Measurements from ENCODE around the gene ERFE. TPM values are rescaled to one million over a fixed set of nuclear protein-coding genes. Genes with fewer than 3 reads are reported as not detected.
"Not testable (repeated sequence)": the region's sequence is repeated elsewhere in the genome, so short reads cannot be mapped to it uniquely, and the experiment has no call there.

ERFE gene
- total RNA-seq, 1 experiment from 2014 or later, result 15.3 TPM

DNA sequence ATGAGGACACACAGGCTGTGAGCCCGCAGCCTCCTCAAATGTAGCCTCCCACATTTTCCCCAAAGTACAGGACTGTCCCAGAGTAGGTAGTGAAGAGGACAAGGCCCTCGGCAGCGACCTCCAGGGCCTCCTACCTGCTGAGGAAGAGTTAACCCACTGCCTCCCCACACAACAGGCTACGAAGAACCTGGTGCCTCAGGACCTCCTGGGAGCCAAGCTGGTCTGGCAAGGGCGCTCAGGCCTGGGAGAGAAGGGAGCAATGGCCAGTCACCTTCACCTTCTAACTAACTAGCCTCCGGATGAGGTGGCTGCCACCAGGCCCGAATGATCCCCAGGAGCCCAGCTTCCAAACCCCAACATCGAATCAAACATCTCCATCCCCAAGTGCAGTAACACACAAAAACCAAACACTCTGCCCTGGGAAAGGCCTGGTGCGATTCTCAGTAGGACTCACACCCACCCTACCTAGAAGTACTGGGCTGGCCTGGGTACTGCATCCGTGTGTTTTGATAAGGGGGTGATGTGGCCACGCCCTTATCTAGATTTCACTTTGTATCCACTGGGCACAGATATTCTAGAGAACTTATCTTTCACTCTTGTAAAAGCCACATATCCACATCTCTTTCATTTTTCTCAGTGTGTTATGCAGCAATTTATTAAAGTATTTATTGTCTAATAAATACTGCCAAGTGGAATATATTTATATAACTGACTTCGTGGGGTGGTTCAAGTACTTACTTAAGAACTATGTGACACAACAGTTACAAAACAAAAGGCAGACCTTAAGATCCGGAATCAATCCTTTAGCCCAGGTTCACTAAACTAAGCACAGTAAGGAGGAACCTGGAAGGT lies 9.7 kb downstream of the ERFE start:
- DNase-seq (ENCODE audit: low read depth), result no peak

DNA sequence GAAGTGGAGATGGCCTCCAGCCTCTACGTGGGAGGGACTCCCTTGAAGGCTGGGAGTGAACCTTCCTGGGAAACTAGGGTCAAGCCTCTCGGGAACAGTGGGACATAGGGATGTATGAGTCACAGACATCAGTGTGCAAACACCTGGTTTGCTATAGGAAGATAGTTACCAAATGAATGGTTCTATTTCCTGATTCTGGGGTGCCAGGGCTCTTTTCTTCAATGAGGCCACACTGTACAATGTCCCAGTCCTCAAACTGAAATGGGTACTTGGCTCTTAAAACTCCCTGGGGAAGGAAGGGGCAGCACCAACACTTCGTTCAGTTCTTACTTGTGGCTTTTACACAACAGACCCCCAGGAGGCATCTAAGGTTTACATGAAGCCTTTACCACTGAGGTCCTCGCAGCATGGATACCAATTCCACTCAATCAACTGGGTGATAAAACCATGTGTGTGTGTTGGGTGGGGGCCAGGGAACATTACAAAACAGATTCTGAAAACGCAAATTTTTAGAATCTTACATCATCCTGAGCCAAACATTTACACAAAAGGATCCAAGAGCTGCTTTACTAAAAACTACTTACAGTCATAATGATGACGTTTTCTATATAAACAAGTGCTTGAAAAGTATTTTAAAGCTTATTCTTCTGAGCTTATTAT lies 10.4 kb downstream of the ERFE start:
- peak; percentile 63 for DNase-seq (ENCODE audit: low read depth)

DNA sequence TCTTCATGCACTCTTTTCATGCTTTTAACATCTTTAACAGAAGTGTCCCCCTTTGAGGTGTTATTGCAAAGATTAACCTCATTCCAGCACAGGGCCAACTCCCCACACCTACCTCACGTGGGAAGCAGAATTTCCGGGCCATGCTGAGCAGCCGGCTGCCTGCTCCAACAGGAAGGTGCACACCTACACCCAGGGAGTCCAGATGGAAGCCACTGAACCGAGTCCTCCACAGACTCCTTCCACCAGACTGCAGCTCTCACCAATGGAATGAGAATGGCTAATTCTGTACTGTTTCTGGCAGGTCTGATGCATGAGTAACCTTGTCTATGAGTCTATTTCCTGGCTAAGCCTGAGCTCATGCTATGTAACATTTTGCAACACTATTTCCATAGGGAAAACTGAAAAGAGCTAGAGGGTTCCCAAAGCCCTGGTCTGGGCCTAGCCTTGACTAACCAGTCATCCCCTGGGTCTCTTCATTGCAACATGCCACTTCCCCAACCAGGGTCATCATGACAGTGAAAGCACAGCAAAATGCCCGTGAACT lies 11.0 kb downstream of the ERFE start:
- DNase-seq (ENCODE audit: low read depth), result peak; percentile 97

DNA sequence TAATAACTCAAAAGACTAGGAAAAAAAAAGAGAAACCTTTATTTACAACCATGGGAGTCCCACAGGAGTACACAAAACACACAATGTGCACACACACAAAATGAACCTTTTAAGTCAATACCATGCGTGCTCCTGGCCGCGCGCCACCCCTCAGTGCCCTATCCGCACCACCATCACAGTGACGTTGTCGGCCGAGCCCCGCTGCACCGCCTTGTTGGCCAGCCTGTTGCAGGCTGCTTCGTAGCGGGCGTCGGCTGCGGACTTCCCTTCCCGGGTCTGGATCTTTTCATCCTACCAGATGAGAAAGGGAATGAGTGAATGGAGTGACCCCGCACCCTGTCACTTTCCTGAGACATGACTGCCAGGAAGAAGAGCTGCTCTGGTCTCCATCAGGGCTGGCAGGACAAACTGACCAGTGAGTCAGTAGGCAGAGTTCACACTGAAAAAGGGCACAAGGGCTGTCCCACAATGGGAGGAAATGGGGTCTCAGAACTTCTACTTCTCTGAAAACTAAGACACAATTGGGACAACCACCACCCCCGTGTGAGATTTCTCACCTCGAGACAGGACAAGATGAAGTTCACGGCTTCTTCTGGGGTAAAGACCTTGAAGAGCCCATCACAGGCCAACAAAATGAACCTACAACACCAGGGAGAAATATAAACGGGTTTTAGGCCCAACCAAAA lies 11.8 kb downstream of the ERFE start:
- DNase-seq (ENCODE audit: low read depth), result no peak

DNA sequence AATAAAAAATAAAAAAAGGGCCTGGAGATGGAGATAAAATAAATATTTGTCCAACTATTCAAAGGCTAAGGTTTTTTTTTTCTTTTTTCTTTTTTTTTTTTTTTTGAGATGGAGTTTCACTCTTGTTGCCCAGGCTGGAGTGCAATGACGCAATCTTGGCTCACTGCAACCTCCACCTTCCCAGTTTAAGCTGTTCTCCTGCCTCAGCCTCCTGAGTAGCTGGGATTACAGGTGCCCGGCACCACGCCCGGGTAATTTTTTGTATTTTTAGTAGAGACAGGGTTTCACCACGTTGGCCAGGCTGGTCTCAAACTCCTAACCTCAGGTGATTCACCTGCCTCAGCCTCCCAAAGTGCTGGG lies 12.3 kb downstream of the ERFE start:
- not testable (repeated sequence) for DNase-seq (ENCODE audit: low read depth)

DNA sequence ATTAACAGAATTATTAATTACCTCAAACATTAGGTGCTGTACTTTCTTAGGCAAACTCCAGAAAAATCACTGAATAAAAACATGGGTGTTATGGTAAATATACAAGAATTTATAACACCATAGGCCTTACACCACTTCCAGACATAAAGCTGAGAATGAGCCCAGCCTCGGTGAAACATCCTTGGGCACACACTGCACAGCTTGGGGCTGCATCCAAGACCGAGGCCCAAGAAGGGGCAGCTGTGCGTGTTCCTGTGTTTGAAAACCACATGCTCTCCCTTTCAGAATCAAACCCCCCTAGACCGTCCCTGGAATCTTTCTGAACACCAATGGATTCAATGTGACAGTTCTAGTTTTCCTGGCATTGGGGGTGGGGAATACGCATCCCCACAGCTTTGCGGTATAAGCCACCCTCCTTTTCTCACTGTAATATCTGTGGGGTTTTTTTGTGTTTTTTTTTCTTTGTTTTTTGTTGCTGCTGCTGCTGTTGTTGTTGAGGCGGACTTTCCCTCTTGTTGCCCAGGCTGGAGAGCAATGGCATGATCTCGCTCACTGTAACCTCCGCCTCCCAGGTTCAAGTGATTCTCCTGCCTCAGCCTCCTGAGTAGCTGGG lies 12.9 kb downstream of the ERFE start:
- DNase-seq (ENCODE audit: low read depth), result no peak

DNA sequence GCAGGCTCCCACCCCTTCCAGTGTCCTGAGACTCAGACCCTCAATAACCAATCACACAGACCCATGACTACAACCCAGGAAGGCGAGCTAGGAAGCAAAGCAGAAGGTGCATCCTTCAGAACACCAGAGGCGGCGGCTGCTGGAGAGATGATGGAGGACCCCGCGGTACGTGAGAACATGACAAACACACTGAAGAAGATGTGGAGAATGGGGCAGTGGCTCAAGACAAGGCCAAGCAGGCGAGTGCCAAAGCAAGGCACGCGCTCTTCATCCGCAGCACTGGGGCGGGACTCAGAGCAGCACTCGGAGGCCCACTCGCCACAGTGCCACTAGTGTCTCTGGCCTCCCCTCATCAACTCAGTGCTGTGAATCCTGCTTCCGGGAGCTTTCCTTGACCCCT lies 13.7 kb downstream of the ERFE start:
- DNase-seq (ENCODE audit: low read depth), result no peak

DNA sequence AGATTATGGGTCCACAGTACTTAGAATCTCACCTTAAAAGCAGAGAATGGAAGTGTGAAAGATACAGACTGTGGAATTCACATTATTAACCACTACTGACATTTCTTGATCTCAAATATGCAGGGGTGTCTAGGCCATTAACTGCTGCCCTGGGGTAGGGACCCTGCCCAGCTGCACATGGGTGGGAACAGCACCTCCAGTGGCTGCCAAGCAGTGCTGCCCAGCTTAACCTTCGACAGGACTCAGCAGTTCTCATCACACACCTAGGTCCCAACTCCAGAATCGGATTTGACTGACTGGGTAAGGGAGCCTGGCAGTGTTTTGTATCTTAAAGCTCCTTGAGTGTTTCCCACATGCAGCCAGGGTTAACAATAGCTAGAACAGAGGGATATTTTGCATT lies 14.9 kb downstream of the ERFE start:
- DNase-seq (ENCODE audit: low read depth), result no peak

DNA sequence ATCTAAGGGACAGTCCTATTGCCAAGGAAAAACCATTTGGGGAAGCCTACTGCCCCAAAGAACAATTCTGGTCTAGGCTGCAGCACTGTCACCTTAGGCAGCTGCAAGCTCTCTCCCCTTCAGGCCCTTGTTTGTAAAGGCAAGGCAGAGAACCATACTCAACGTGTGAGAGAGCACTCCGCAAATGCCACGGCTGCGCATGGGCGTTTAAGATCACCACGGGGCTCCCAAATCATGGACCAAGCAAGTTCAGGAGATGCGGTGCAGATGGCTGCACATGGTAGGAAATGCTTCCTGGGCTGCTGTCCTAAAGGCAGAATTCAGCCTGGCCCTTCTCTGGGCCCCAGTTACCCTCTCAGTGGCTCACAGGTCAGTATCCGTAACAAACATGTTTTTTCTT lies 15.5 kb downstream of the ERFE start:
- DNase-seq (ENCODE audit: low read depth), result no peak

DNA sequence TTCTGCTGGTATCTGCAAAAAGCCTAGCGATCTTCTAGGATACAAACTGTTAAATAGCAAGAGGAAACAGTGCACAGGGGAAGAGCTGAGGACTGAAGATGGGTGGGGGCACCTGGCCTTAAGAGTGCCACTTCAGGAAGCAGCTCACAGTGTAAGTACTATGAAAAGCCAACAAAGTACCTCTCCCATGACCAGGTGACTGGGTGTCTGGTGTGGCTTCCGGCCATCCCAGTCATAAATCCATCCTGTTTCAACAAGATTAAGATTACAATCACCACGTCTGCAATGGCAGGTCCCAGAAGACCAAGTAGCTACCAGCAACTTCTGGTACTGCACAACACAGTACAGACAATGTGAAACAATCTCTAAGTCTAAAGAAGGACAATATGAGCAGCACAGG lies 15.9 kb downstream of the ERFE start:
- DNase-seq (ENCODE audit: low read depth), result no peak

DNA sequence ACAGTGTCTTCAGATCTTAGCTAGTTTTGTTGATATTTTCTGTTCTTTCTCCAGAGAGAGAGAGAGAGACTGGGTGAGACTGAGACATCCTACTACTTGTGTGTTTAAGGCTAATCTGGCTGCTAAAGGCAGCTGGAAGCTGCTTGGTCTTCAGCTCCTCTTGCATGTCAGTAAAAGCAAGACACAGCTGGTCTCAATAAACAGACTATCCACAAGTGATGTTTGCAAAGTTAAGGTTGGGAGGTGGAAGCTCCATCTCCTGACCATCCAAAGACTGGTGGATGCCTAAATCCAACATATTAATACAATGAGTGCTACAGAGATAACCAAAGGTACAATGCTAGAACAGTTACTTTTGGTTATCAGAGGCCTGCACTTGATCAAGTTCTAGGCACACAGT lies 17.8 kb downstream of the ERFE start:
- no peak for DNase-seq (ENCODE audit: low read depth)

DNA sequence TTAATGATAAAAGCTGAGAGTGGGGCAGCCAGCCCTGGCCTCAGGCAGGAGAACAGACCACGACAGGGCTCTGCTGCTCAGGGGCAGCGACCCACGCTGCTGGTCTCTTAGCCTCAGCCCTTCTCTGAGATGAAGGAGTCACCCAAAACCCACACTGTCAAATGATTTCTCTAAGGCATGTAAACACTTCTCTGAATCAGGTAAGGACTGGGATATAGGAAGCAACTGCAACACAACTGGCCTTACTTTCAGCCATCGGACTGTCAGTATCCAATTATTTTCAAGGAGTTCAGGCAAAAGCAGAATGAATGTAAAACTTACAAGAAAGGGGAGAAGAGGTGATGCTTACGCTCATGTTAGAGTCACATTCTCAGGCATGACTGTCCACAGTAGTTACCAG lies 21.8 kb downstream of the ERFE start:
- no peak for DNase-seq (ENCODE audit: low read depth)

DNA sequence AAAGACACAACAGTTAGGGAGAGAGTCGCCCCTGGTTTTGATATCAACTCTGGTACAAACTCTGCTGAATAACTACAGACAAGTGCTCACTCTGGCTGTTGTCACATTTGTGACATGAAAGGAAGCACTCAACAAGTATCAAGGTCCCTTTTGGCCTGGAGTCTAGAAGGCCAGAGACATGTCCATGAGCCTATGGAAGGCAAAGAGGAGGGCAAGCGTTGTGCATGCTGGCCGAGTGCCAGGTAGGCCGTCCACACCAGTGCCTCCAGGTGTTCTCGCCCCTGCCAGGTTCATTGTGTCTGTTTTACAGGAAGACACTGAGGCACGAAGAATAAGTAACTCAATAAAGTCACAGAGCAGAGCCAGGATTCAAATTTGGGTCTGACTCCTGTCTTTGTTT lies 23.6 kb downstream of the ERFE start:
- DNase-seq (ENCODE audit: low read depth), result no peak

DNA sequence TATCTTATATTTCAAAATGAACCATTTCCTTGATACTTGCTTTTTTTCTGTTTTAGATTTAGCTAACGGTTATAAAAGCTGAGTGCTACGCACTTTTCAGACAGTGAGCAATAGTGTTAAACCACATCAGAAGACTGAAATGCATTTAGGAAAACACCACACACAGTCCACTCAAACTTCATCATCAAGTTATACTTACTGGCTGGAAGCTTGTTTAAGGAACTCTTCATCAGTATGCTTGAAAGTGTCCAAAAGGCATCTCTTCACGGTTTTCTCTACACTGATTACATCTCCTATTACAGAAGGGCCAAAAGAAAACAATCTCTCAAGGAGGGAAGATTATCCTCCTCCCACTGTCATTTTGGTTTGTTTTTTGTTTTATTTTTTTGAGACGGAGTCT lies 25.1 kb downstream of the ERFE start:
- no peak for DNase-seq (ENCODE audit: low read depth)

DNA sequence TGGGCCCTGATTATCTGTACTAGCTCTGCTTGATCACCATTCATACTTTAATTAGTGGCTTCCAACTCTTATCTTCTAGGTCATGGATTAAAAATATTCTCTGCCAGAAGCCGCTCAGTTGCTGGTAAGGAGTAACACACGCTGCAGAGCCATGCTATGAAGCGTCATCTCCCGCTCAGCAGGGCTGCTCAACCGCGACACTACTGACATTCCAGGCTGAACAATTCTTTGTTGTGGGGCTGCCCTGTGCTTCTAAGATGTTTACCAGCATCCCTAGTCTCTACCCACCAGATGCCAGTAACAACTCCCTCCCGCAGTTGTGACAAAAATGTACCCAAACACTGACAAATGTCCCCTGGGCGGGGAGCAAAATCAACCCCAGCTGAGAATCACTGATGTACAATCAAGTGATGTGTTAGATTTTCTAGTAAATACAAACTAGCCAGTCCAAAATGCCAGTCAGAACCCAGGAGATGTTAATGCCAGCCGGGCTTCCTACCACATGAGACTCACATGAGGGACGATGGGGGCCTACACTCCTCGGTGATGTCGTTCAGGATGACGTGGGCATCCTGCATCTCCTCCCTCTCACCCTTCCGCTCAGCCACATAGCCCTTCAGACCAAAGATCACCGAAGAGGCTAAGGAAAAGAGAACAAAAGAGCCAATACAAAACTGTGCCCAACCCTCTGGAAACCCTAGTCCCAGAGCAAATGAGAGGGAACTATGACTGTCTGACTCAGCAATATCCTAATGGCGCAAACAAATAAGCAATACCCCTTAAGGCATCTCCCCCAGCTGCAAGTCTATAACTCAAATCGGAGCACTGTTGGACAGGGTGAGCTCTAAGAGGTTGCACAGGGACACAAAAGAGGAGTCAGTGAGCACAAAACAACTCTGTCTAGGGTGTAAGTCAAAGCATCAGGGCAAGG lies 29.1 kb downstream of the ERFE start:
- DNase-seq (ENCODE audit: low read depth), result no peak

DNA sequence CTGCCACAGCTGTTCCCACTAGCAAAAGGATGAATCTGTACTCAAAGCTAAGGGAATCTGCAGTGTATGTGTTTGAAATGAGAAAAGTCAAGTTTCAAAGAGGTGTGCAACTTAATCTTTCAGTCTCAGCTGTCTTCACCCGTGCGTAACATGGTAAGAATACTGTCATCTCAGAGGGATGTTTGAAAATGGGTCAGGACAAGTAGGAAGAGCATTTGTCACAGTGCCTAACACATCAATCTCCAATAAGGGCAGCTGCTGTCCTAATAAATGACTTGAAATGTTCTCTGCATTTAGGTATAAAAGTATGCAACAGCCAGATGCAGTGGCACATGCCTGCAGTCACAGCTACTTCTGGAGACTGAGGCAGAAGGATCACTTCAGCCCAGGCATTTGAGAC lies 31.7 kb downstream of the ERFE start:
- no peak for DNase-seq (ENCODE audit: low read depth)

DNA sequence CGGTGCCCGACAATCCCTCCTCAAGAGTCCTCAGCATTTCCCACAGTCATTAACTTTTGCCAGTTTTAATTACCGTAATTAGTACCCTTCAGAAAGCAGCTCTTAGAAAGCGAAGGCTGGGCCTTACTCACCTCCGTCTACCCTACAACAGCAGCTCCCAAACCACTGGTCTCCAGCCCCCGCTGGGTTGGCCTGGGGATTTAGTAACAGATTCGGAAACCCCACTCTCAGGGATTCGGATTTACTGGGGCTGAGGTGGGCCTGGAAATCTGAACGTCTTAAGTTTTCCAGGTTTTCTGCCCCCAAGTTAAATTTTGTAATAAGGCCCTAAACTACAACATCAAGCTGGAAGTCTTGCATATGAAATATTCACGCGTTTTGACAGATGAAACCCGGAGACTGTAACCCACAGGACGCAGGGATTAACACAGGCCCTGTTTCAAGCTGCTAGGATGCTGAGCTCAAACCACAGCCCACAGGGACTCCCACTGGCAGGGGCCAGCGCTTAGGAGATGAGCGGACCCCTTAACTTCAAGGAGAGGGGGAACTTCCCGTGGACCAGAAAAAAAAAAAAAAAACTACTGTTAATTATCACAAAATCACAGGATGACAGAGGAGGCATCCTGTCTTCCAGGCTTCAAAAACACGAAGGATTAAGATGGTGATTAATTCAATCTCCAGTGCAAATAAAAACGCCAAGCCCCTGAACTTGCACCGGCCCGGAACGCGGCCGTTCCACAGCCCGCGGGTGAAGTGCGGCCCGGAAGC lies 43.7 kb downstream of the ERFE start:
- DNase-seq (ENCODE audit: low read depth), result peak; percentile 5

DNA sequence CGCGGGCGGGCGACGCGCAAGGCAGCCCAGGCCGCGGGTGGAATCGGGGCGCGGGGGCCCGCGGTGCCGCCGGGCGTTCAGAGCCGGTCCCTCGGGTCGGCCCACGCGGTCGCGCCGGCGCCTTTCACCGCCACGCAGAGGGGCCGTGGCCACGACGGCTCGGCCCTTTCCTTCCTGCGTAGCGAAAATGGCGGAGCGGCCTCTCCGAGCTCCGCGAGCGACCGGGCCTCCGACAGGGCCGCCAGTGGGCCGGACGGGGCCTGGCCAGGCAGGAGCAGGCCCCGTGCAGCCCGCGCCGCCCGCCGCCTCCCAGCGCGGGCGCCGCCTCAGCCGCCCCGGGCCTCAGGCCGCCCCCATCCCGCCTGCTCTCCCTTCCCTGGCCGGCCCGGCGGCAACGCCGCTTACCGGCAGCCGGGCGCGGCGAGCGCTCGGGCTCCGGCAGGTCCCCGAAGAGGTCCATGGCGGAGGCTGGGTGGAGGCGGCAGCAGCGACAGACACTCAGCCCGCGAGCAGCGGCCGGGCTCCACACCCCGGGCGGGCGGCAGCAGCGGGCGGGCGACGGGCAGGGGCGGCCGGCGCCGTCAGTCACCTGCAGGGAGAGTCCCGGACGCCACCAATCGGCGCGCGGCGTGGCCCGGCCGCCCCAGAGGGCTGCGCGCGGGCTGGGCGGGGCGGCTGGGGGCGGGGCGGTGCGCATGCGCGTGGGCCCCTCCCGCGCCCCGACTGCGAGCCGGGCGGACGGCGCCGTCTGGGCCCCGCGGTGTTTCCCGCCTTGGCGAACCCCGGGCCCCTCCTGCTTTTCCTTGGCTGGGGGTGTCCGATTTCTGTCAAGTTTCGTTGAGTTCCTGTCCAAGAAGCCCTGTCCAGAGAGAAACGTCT lies 44.6 kb downstream of the ERFE start, which contains the start of gene ILKAP:
Gene ILKAP, minus strand, starts transcription at position 602 of the 879 bp plus-strand sequence. Its CDS starts 142 bp downstream, at position 460.
- DNase-seq (ENCODE audit: low read depth), result peak; percentile 55

Data from HT1080 (cell line).